Fibroblast of lung (primary cell): Measurements from ENCODE around the gene GPC3.

ENCODE experiments used
- EZH2 ChIP-seq: IDR thresholded peaks from 2 replicates; pipeline ENCODE4 v1.5.1; 2012; ENCODE audit warnings: low read length, control low read depth, mild to moderate bottlenecking; ENCODE audit errors: missing control alignments
- TF ChIP-seq, protein P1 (sequence below), 2 donors: IDR thresholded peaks in 1 of 2; conservative IDR thresholded peaks in 1 of 2; 1 replicate in 1 of 2; 2 replicates in 1 of 2; pipeline ENCODE4 v1.5.1; 2011 to 2012; ENCODE audit warnings: low read length in 2 of 2, control low read depth in 1 of 2, inconsistent platforms in 1 of 2, low read depth in 1 of 2, mild to moderate bottlenecking in 1 of 2

GRCh38 chrX:133972916-133973315 is 12.5 kb downstream of the GPC3 start:
- TF ChIP-seq, protein P1, sequence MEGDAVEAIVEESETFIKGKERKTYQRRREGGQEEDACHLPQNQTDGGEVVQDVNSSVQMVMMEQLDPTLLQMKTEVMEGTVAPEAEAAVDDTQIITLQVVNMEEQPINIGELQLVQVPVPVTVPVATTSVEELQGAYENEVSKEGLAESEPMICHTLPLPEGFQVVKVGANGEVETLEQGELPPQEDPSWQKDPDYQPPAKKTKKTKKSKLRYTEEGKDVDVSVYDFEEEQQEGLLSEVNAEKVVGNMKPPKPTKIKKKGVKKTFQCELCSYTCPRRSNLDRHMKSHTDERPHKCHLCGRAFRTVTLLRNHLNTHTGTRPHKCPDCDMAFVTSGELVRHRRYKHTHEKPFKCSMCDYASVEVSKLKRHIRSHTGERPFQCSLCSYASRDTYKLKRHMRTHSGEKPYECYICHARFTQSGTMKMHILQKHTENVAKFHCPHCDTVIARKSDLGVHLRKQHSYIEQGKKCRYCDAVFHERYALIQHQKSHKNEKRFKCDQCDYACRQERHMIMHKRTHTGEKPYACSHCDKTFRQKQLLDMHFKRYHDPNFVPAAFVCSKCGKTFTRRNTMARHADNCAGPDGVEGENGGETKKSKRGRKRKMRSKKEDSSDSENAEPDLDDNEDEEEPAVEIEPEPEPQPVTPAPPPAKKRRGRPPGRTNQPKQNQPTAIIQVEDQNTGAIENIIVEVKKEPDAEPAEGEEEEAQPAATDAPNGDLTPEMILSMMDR (conservative IDR thresholded peaks at IDR 0.05 in 1 of 2, IDR thresholded peaks at IDR 0.05 in 1 of 2; ENCODE audit: low read depth in 1 of 2, low read length in 2 of 2), result no peak
- no peak for TF ChIP-seq EZH2
